Neuronal stem cell (in vitro differentiated cells): ENCODE data around the gene PKD2.

Experiments used
- DNase-seq: peaks from one replicate; pipeline ENCODE4 v3.0.0-alpha.2; 2013; ENCODE audit warnings: low spot score
- H2AFZ ChIP-seq: one replicate; pipeline ENCODE4 v1.6.1; 2013; ENCODE audit warnings: mild to moderate bottlenecking, low read length, inconsistent platforms
- H2AK5ac ChIP-seq: 2 replicates; pipeline ENCODE4 v1.6.1; 2013; ENCODE audit warnings: low read depth, mild to moderate bottlenecking, inconsistent platforms, low read length, moderate library complexity, mixed read lengths
- H2BK120ac ChIP-seq: 2 replicates; pipeline ENCODE4 v1.6.1; 2013; ENCODE audit warnings: low read depth, mild to moderate bottlenecking, inconsistent platforms, low read length, moderate library complexity, mixed read lengths
- H2BK12ac ChIP-seq: one replicate; pipeline ENCODE4 v1.6.1; 2013; ENCODE audit warnings: low read length, inconsistent platforms
- H2BK15ac ChIP-seq: 2 replicates; pipeline ENCODE4 v1.6.1; 2013; ENCODE audit warnings: mild to moderate bottlenecking, low read length, inconsistent platforms, mixed read lengths
- H2BK5ac ChIP-seq: one replicate; pipeline ENCODE4 v1.6.1; 2013; ENCODE audit warnings: inconsistent platforms, mild to moderate bottlenecking, low read length, moderate library complexity
- H3K14ac ChIP-seq: one replicate; pipeline ENCODE4 v1.6.1; 2013; ENCODE audit warnings: low read length, inconsistent platforms
- H3K18ac ChIP-seq: 2 replicates; pipeline ENCODE4 v1.6.1; 2013; ENCODE audit warnings: low read length, inconsistent platforms
- H3K23ac ChIP-seq: 2 replicates; pipeline ENCODE4 v1.6.1; 2013; ENCODE audit warnings: low read depth, mild to moderate bottlenecking, mixed read lengths, low read length, inconsistent platforms; ENCODE audit not compliant: poor library complexity
- H3K27ac ChIP-seq: replicated peaks from 3 replicates; pipeline ENCODE4 v1.5.1; 2013; ENCODE audit warnings: low read length, inconsistent platforms
- H3K27me3 ChIP-seq, 3 experiments: 2 replicates each; pipeline ENCODE4 v1.6.1; 2013; ENCODE audit warnings: low read length in 3 of 3, mild to moderate bottlenecking in 2 of 3, inconsistent platforms in 1 of 3, low read depth in 1 of 3, mixed read lengths in 1 of 3, moderate library complexity in 1 of 3; ENCODE audit not compliant: control insufficient read depth in 3 of 3, insufficient read depth in 3 of 3
- H3K36me3 ChIP-seq, 2 donors: replicated peaks in 1 of 2; 2 replicates each; pipeline ENCODE4 v1.6.1; 2013; ENCODE audit warnings: low read length in 2 of 2; ENCODE audit not compliant: control insufficient read depth in 2 of 2, insufficient read depth in 2 of 2
- H3K4ac ChIP-seq: 2 replicates; pipeline ENCODE4 v1.6.1; 2013; ENCODE audit warnings: inconsistent platforms, mild to moderate bottlenecking, low read length, moderate library complexity
- H3K4me1 ChIP-seq, 2 donors: 1 replicate in 1 of 2; 2 replicates in 1 of 2; pipeline ENCODE4 v1.6.1; 2013; ENCODE audit warnings: low read length in 2 of 2, low read depth in 1 of 2; ENCODE audit not compliant: control insufficient read depth in 2 of 2, insufficient read depth in 1 of 2
- H3K4me2 ChIP-seq: one replicate; pipeline ENCODE4 v1.6.1; 2013; ENCODE audit warnings: mild to moderate bottlenecking, low read length, inconsistent platforms; ENCODE audit not compliant: insufficient read depth, poor library complexity, severe bottlenecking
- H3K4me3 ChIP-seq, 2 donors: 2 replicates each; pipeline ENCODE4 v1.5.1; 2013; ENCODE audit warnings: low read length in 2 of 2, mild to moderate bottlenecking in 2 of 2, inconsistent platforms in 1 of 2, moderate library complexity in 1 of 2
- H3K79me1 ChIP-seq: one replicate; pipeline ENCODE4 v1.6.1; 2013; ENCODE audit warnings: low read depth, mild to moderate bottlenecking, inconsistent platforms, low read length, moderate library complexity
- H3K9ac ChIP-seq: one replicate; pipeline ENCODE4 v1.6.1; 2013; ENCODE audit warnings: mild to moderate bottlenecking, low read depth, low read length, inconsistent platforms; ENCODE audit not compliant: poor library complexity
- H3K9me3 ChIP-seq, 2 donors: replicated peaks in 1 of 2; 2 replicates each; pipeline versions ENCODE3 to v1.6.1; 2013; ENCODE audit warnings: low read length in 2 of 2, mild to moderate bottlenecking in 2 of 2, inconsistent platforms in 1 of 2, low read depth in 1 of 2, mixed read lengths in 1 of 2, moderate library complexity in 1 of 2; ENCODE audit not compliant: control insufficient read depth in 2 of 2, insufficient read depth in 1 of 2
- H4K8ac ChIP-seq: one replicate; pipeline ENCODE4 v1.6.1; 2013; ENCODE audit warnings: low read depth, mild to moderate bottlenecking, inconsistent platforms, low read length, moderate library complexity
- H4K91ac ChIP-seq: one replicate; pipeline ENCODE4 v1.6.1; 2013; ENCODE audit warnings: low read length, low read depth, mild to moderate bottlenecking, inconsistent platforms; ENCODE audit not compliant: poor library complexity
- WGBS, 2 donors: extraction: QIAGEN DNeasy Blood & Tissue Kit; methylation state at CpG; one replicate each; pipeline ENCODE4 v1.1.7; 2013; ENCODE audit warnings: missing lambda C conversion rate in 2 of 2, mixed read lengths in 1 of 2; ENCODE audit not compliant: insufficient read length in 2 of 2, insufficient replicate concordance in 1 of 2; ENCODE audit errors: extremely low coverage in 2 of 2; 5-methylcytosine and 5-hydroxymethylcytosine counted together

PKD2 gene

DNA sequence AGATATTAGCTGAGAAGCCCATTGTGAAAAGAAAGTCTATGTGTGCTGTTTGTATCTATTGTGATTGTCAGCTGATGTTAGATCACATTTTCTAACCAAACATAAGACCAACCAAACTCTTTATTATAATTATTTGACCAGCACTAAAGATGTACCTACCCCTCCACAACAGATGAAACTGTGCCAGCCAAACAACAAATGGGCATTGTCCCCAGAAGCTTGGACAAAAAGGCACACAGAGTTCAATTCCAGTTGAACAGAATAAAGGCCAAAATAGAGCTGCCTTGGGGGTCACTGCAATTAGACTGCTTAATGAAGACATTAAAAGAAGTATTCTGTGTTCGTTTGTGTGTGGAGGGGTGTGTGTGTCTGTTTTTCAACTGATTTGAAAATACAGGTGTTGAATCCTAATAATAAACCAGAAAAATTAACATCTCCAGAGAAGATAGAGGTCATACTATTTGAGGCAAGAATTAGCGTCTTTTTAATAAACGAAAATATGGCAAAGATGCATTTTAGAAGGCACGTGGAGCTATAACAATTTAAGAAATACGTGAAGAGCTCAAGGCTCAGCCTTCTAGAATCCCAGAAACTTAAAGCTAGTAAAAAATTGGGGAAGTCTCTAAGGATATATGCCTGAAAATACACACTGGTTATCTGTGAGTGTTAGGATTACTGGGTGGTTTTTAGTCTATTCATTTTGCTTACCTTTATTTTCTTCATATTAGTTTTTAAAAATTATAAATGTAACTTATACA lies 29.7 kb upstream of the PKD2 start:
- H3K18ac ChIP-seq, result no peak overlapping the region
- no peak overlapping the region for H4K8ac ChIP-seq
- no peak overlapping the region for H3K14ac ChIP-seq
- H3K23ac ChIP-seq, result no peak overlapping the region
- no peak overlapping the region for H2BK5ac ChIP-seq
- no peak overlapping the region for H2BK12ac ChIP-seq
- no peaks in the 10 kb centered on the region for H3K27me3 ChIP-seq
- no peak overlapping the region for H3K4ac ChIP-seq
- no peak overlapping the region for H2AFZ ChIP-seq
- no peak overlapping the region for H3K27ac ChIP-seq
- H3K4me3 ChIP-seq, result no peak overlapping the region
- H2AK5ac ChIP-seq, result no peak overlapping the region
- WGBS, 2 donors, result no CpG with 5 or more reads among the region's 5 CpGs
- H3K36me3 ChIP-seq, result no peaks in the 10 kb centered on the region
- no peak for DNase-seq
- peaks cover 0 to 13% of the 10 kb centered on the region in 2 donors for H3K4me1 ChIP-seq
- H3K79me1 ChIP-seq, result no peaks in the 10 kb centered on the region
- H3K4me2 ChIP-seq, result no peak overlapping the region
- H4K91ac ChIP-seq, result no peak overlapping the region
- H2BK120ac ChIP-seq, result no peak overlapping the region
- H3K9me3 ChIP-seq, result peaks cover 0 to 2% of the 10 kb centered on the region in 2 donors
- no peak overlapping the region for H3K9ac ChIP-seq
- H2BK15ac ChIP-seq, result no peak overlapping the region

DNA sequence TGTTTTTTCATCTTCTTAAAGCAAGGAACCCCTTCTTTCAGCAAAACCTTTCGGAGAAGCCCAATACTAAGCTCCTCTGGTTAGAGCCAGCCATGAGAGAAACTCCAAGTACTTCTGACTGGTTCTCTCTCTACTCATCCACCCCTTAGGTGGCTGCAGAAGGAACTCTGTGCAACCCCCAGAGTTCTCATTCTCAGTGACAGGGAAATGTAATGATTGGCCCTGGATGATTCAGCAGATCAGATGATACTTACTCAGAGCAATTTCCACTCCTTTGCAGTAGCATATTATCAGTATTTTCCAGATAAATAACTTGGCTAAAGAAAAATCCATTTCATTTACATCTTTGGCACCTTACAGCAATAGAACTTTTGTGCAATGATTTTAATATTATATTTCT lies 28.8 kb upstream of the PKD2 start:
- no peaks in the 10 kb centered on the region for H3K79me1 ChIP-seq
- peaks cover 0 to 13% of the 10 kb centered on the region in 2 donors for H3K4me1 ChIP-seq
- H4K8ac ChIP-seq, result no peak overlapping the region
- no peak overlapping the region for H4K91ac ChIP-seq
- no peaks in the 10 kb centered on the region for H3K27me3 ChIP-seq
- no peak overlapping the region for H2AK5ac ChIP-seq
- no peak overlapping the region for H3K4me3 ChIP-seq
- H3K27ac ChIP-seq, result no peak overlapping the region
- H3K9me3 ChIP-seq, result peaks cover 0 to 2% of the 10 kb centered on the region in 2 donors
- DNase-seq, result no peak
- no peak overlapping the region for H2BK12ac ChIP-seq
- H3K36me3 ChIP-seq, result no peaks in the 10 kb centered on the region
- no peak overlapping the region for H3K14ac ChIP-seq
- H2AFZ ChIP-seq, result no peak overlapping the region
- H2BK15ac ChIP-seq, result no peak overlapping the region
- no peak overlapping the region for H3K4me2 ChIP-seq
- H2BK5ac ChIP-seq, result no peak overlapping the region
- H3K23ac ChIP-seq, result no peak overlapping the region
- WGBS, 2 donors, result no CpG with 5 or more reads among the region's 1 CpG
- H2BK120ac ChIP-seq, result no peak overlapping the region
- no peak overlapping the region for H3K4ac ChIP-seq
- H3K9ac ChIP-seq, result no peak overlapping the region
- H3K18ac ChIP-seq, result no peak overlapping the region

DNA sequence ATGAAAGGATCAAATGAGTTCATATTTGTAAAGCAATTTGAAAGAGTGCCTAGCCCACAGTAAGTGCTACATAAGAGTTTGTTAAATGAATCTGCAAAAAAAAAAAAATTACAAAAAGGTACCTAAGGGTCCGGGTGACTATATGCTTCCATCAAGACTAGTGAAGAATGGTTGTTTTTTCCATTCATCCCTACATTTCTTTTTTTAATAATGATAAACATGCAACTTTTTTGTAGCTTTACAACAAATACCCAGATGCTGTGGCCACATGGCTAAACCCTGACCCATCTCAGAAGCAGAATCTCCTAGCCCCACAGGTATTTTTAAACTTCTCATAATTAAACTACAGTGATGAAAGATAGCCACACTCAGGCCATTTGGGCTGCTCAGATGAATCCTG lies 27.6 kb upstream of the PKD2 start:
- H3K14ac ChIP-seq, result no peak overlapping the region
- H4K91ac ChIP-seq, result no peak overlapping the region
- H3K4me2 ChIP-seq, result no peak overlapping the region
- no CpG with 5 or more reads among the region's 1 CpG for WGBS, 2 donors
- H3K18ac ChIP-seq, result no peak overlapping the region
- H2BK120ac ChIP-seq, result no peak overlapping the region
- no peak overlapping the region for H4K8ac ChIP-seq
- H3K27ac ChIP-seq, result no peak overlapping the region
- H3K4me3 ChIP-seq, result no peak overlapping the region
- H3K9ac ChIP-seq, result no peak overlapping the region
- H3K27me3 ChIP-seq, result no peaks in the 10 kb centered on the region
- H3K36me3 ChIP-seq, result no peaks in the 10 kb centered on the region
- no peak overlapping the region for H2BK15ac ChIP-seq
- no peak overlapping the region for H3K23ac ChIP-seq
- H2BK12ac ChIP-seq, result no peak overlapping the region
- H3K79me1 ChIP-seq, result no peaks in the 10 kb centered on the region
- H3K4ac ChIP-seq, result no peak overlapping the region
- H2AFZ ChIP-seq, result no peak overlapping the region
- H2AK5ac ChIP-seq, result no peak overlapping the region
- peaks cover 0 to 2% of the 10 kb centered on the region in 2 donors for H3K9me3 ChIP-seq
- no peak for DNase-seq
- H2BK5ac ChIP-seq, result no peak overlapping the region
- H3K4me1 ChIP-seq, result peaks cover 0 to 10% of the 10 kb centered on the region in 2 donors

- H3K27ac ChIP-seq, result no peak overlapping the region
- no peak overlapping the region for H2AK5ac ChIP-seq
- H3K36me3 ChIP-seq, result no peaks in the 10 kb centered on the region
- no peak overlapping the region for H2BK12ac ChIP-seq
- no peaks in the 10 kb centered on the region for H3K79me1 ChIP-seq
- no peak overlapping the region for H3K14ac ChIP-seq
- no peak overlapping the region for H2BK120ac ChIP-seq
- no peak overlapping the region for H4K91ac ChIP-seq
- no peak overlapping the region for H2BK5ac ChIP-seq
- WGBS, 2 donors, result no CpG with 5 or more reads among the region's 8 CpGs
- no peaks in the 10 kb centered on the region for H3K4me1 ChIP-seq
- no peak overlapping the region for H2BK15ac ChIP-seq
- H3K9ac ChIP-seq, result no peak overlapping the region
- no peak overlapping the region for H3K23ac ChIP-seq
- no peak for DNase-seq
- no peak overlapping the region for H3K4ac ChIP-seq
- H2AFZ ChIP-seq, result no peak overlapping the region
- no peak overlapping the region for H3K4me2 ChIP-seq
- H3K9me3 ChIP-seq, result peaks cover 0 to 2% of the 10 kb centered on the region in 2 donors
- H3K4me3 ChIP-seq, result no peak overlapping the region
- H4K8ac ChIP-seq, result no peak overlapping the region
- H3K27me3 ChIP-seq, result no peaks in the 10 kb centered on the region
- no peak overlapping the region for H3K18ac ChIP-seq
Measured at GRCh38 chr4:87981486-87981885, 25.9 kb upstream of the PKD2 start.
